GM18511 (cell line): Measurements from ENCODE around the gene E2F2.

ENCODE experiments used
- ATAC-seq: cut with Tn5 transposase; IDR thresholded peaks from one replicate; pipeline ENCODE4 v1.9.1; 2021; ENCODE audit warnings: mild to moderate bottlenecking, moderate library complexity; ENCODE audit not compliant: unreplicated experiment

The E2F2 gene

DNA sequence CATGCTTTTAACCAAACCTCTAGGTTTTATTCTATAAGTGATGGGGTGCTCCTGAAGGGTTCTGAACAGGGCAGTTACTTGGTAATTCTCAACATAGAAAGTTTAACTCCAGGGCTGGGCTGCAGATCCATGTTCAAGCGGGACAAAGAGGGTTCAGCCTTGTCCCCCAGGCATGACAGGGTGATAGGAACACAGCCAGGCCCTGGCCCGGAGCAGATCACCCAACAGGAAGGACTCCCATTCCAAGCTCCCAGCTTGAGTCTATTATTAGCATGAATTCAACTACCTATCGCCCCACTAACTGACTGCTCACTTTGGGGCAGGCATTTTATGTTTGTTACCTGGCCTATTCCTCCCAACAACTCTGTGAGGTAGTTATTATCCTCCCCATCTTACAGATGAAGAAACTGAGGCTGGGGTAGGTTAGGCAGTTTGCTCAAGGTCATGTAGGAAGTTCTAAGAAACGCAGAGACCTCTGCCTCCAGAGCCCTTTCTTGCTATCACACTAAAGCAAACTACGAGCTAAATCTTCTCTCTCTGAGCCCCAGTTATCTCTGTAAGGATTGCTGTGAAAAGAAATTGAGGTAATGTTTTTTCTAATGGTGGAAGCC is 61.6 kb downstream of the E2F2 start:
- no peak for ATAC-seq

- no peak for ATAC-seq
These were observed 64.5 kb downstream of the E2F2 start for GRCh38 chr1:23466423-23466989.

- ATAC-seq = no peak
These were observed 67.7 kb downstream of the E2F2 start for GRCh38 chr1:23463286-23463685.

GRCh38 chr1:23462766-23463165 is 68.3 kb downstream of the E2F2 start:
- ATAC-seq = no peak

GRCh38 chr1:23461050-23461449 is 70.0 kb downstream of the E2F2 start:
- no peak for ATAC-seq

GRCh38 chr1:23460519-23460918 is 70.5 kb downstream of the E2F2 start:
- ATAC-seq = no peak

DNA sequence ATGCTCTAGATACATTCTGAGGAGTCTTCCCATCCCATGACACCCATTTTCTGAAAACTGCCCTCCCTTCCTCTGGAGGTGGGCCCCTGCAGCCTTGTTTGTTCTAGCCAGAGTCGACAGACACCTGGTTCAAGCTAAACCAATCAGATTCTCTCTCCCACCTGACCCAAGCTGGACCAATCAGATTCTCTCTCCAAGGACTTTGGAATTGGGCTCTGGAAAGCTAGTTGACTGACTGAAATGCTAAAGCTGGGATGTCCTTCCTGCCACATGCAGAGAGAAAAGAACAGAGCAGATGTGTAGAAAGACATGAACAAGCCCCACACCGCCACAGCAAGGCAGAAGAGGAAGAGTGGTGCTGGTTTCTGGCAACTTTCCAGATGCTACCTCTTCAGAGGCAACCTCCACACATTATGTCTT is 71.7 kb downstream of the E2F2 start:
- no peak for ATAC-seq
